Hippocampal formation (tissue), 2 donors: ENCODE data around the gene KNTC1.
"Not testable (repeated sequence)": the region's sequence is repeated elsewhere in the genome, so short reads cannot be mapped to it uniquely, and the experiment has no call there.

Source experiments
- DNase-seq, 2 donors: peaks; one replicate each; lab custom pipeline; 2025; lab: John Stamatoyannopoulos, UW

KNTC1 gene

DNA sequence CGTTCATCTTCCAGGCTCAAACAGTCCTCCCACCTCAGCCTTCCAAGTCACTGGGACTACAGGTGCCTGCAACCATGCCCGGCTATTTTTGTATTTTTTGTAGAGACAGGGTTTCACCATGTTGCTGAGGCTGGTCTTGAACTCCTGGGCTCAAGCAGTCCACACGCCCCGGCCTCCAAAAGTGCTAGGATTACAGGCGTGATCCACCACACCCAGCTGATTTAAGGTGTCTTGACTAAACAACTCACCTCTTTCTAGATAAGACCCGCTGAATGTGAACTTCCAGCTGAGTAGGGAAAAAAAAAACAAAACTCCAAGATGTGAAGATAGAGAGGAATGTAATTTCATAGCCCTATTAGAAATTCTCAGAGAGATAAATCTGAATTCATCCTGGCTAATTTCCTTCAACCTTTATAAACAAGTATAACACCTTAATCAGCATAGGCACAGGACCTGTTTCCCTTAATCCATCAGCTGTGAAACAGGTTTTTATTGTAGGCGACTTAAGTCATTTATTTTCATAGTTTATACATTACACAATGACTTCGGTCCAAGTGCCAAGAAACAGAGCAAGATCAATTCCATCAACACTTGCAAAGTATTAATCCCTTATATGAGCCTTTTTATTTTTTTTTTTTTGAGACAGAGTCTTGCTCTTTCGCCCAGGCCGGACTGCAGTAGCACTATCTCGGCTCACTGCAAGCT is 124.6 kb downstream of the KNTC1 start:
- no peak for DNase-seq

DNA sequence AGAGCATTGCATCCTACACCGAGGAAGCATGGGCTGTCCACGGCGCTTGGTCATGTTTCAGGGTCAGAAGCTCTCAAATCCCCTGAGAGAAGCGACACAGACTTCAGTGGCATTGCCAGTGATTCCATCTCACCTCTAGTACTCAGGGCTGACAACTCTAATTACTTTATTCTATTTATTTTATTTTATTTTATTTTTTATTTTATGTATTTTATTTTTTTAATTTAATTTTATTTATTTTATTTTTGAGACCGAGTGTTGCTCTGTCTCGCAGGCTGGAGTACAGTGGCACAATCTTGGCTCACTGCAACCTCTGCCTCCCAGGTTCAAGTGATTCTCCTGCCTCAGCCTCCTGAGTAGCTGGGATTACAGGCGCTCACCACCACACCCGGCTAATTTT is 126.2 kb downstream of the KNTC1 start:
- DNase-seq: not testable (repeated sequence)

- no peak for DNase-seq
Measured at GRCh38 chr12:122656298-122656697, 129.2 kb downstream of the KNTC1 start.

DNA sequence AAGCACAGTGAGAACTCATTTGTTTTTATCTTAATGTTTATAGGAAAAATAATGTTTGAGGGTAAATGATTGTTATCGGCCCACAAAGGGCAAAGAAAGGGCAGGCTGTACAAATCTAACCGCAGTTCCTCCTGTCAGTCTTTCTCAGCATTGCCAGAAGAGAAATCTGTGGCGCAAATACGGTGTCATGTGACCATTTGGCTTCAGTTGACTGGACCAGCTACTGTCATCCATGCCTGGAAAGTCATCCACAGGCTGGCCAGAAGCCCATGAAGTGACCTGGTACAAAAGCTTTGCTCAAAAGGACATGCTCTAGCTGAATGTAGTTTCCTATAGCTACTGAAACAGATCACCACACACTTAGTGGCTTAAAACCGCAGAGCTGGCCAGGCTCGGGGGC is 132.5 kb downstream of the KNTC1 start:
- no peak for DNase-seq

DNA sequence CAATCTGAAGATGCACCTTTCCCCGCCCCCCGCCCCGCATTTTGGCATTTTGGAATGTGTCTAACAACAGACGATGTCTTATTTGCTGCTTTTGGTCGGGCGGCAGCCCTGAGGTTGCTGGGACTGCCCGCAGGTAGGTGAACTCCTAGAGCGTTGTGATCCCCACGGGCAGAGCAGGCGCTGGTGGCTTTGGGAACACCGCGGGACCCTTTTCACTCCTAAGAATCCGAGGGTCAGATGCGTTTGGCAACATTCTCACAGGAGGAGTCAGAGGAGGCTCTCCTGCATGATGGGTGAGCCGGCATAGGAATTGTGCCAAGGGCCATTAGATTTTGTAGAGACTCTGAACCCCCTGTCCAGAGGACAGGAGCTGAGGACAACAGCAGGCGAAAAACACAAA is 134.2 kb downstream of the KNTC1 start:
- DNase-seq: no peak

DNA sequence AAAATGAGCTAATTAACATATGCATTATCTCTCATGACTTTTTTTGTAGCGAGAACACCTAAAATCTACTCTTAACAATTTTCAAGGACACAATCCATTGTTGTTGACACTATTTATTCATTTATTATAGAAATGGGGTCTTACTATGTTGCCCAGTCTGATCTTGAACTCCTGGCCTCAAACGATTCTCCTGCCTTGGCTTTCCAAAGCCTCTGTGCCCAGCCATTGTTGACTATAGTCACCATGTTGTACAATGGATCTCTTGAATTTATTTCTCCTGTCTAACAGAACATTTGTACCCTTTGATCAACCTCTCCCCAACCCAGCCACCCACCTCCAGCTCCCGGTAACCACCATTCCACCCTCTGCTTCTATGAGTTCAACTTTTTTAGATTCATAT is 134.9 kb downstream of the KNTC1 start:
- no peak for DNase-seq

- no peak for DNase-seq
Measured at GRCh38 chr12:122665349-122665748, 138.3 kb downstream of the KNTC1 start.

- no peak for DNase-seq
Measured at GRCh38 chr12:122665759-122666158, 138.7 kb downstream of the KNTC1 start.

- DNase-seq: no peak
Measured at GRCh38 chr12:122668268-122668667, 141.2 kb downstream of the KNTC1 start.

- no peak for DNase-seq
Measured at GRCh38 chr12:122669397-122670070, 142.5 kb downstream of the KNTC1 start.

GRCh38 chr12:122672515-122672914 is 145.5 kb downstream of the KNTC1 start:
- no peak for DNase-seq
